Measurements from ENCODE around the gene MYO5C.

DNA sequence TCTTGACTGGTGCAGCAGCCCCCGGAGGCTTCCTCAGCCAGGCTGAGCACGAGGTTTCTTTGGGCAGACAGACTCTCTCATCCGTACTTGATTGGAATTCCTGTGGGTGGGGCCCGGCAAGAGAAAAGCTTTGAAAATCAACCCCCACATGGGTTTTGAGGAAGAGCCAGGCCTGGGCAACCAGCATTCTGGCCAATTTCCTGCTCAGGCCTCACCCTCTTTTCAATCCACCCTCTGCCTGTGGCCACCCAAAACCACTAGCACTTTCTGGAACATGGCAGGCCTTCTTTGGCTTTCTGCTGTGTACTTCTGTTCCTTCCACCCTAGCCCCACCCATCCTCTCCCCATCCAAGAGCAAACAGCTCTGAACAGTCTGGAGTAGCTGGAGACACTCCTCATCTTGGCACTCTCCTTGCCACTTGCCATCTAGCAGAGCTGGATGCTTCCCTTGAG lies 5.9 kb downstream of the MYO5C start:
- no peak for TF ChIP-seq POLR2A (IDR thresholded peaks at IDR 0.05; ENCODE audit: low read depth)
- TF ChIP-seq, protein P1, sequence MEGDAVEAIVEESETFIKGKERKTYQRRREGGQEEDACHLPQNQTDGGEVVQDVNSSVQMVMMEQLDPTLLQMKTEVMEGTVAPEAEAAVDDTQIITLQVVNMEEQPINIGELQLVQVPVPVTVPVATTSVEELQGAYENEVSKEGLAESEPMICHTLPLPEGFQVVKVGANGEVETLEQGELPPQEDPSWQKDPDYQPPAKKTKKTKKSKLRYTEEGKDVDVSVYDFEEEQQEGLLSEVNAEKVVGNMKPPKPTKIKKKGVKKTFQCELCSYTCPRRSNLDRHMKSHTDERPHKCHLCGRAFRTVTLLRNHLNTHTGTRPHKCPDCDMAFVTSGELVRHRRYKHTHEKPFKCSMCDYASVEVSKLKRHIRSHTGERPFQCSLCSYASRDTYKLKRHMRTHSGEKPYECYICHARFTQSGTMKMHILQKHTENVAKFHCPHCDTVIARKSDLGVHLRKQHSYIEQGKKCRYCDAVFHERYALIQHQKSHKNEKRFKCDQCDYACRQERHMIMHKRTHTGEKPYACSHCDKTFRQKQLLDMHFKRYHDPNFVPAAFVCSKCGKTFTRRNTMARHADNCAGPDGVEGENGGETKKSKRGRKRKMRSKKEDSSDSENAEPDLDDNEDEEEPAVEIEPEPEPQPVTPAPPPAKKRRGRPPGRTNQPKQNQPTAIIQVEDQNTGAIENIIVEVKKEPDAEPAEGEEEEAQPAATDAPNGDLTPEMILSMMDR (IDR thresholded peaks at IDR 0.05), result no peak
- TF ChIP-seq EP300 (IDR thresholded peaks at IDR 0.05), result no peak
- TF ChIP-seq POLR2AphosphoS5 (IDR thresholded peaks at IDR 0.05), result peak in 1 of 2 donors; percentile 22
